OCI-LY7 (cell line): ENCODE results near the gene LGR5. TPM values are rescaled to one million over a fixed set of nuclear protein-coding genes. Genes with fewer than 3 reads are reported as not detected.

Experiments
- BruUV-seq: library from RNA; stranded (reverse); fragments of 400-500 nt; replicated peaks from 2 replicates; lab custom pipeline; 2021; lab: Mats Ljungman, UMichigan
- CTCF ChIA-PET: fragments of 300-600 bp; sonication (Branson Sonifier 250); formaldehyde crosslinking; loops from one replicate; lab custom pipeline; 2022; ENCODE audit warnings: antibody characterized with exemption; ENCODE audit not compliant: unreplicated experiment; lab: Charles Lee
- POLR2A ChIA-PET: fragments of 300-600 bp; sonication (Branson Sonifier 250); formaldehyde crosslinking; loops from one replicate; lab custom pipeline; 2022; ENCODE audit warnings: antibody characterized with exemption; lab: Charles Lee
- DNase-seq: peaks from one replicate; pipeline ENCODE4 v3.0.0-alpha.2; 2015; ENCODE audit warnings: low spot score
- H2AFZ ChIP-seq: fragments of 200-600 bp; sonication (generic), shearing (Covaris generic); 2 replicates; pipeline ENCODE4 v1.6.1; 2014; ENCODE audit warnings: mild to moderate bottlenecking, antibody characterized with exemption, low read length, moderate library complexity
- H3K27ac ChIP-seq: fragments of 200-600 bp; sonication (generic); 2 replicates; pipeline ENCODE4 v1.5.1; 2014; ENCODE audit warnings: mixed run types, low read depth, mild to moderate bottlenecking, moderate library complexity, low read length, inconsistent platforms; ENCODE audit not compliant: poor library complexity, severe bottlenecking
- H3K36me3 ChIP-seq: fragments of 200-600 bp; sonication (generic); 2 replicates; pipeline ENCODE4 v1.6.1; 2014; ENCODE audit warnings: mild to moderate bottlenecking, antibody characterized with exemption, low read length, moderate library complexity, mixed read lengths; ENCODE audit not compliant: insufficient read depth
- H3K4me1 ChIP-seq: fragments of 200-600 bp; sonication (generic); 2 replicates; pipeline ENCODE4 v1.5.1; 2014; ENCODE audit warnings: mild to moderate bottlenecking, low read length; ENCODE audit not compliant: insufficient read depth, poor library complexity, severe bottlenecking
- H3K4me2 ChIP-seq: fragments of 200-600 bp; sonication (generic); 2 replicates; pipeline ENCODE4 v1.6.1; 2014; ENCODE audit warnings: mild to moderate bottlenecking, low read length
- H3K4me3 ChIP-seq: fragments of 200-600 bp; sonication (generic); 2 replicates; pipeline ENCODE4 v1.5.1; 2014; ENCODE audit warnings: mild to moderate bottlenecking, low read depth, low read length; ENCODE audit not compliant: poor library complexity, severe bottlenecking
- H3K79me2 ChIP-seq: fragments of 200-600 bp; sonication (generic); 2 replicates; pipeline ENCODE4 v1.6.1; 2016; ENCODE audit warnings: low read depth, mild to moderate bottlenecking, low read length, moderate library complexity, mixed read lengths; ENCODE audit not compliant: insufficient read depth
- H3K9me2 ChIP-seq: fragments of 200-600 bp; sonication (generic); 2 replicates; pipeline ENCODE4 v1.6.1; 2016; ENCODE audit warnings: mild to moderate bottlenecking, low read length, mixed read lengths; ENCODE audit not compliant: insufficient read depth
- H3K9me3 ChIP-seq: fragments of 200-600 bp; sonication (generic); 2 replicates; pipeline ENCODE4 v1.6.1; 2014; ENCODE audit warnings: mild to moderate bottlenecking, mixed run types, low read length, mixed read lengths
- H4K20me1 ChIP-seq: fragments of 200-600 bp; sonication (generic); 2 replicates; pipeline ENCODE4 v1.6.1; 2014; ENCODE audit warnings: mild to moderate bottlenecking, antibody characterized with exemption, low read length, moderate library complexity, mixed read lengths; ENCODE audit not compliant: insufficient read depth
- EZH2phosphoT487 ChIP-seq: fragments of 200-600 bp; sonication (generic); IDR thresholded peaks from 2 replicates; pipeline ENCODE4 v1.6.1; 2018; ENCODE audit warnings: low read depth, borderline replicate concordance, mild to moderate bottlenecking, mixed run types, antibody characterized with exemption, low read length, moderate library complexity, mixed read lengths
- intact Hi-C: fragments of 100-400 bp; cut with micrococcal nuclease; formaldehyde crosslinking; loops from one replicate; pipeline ENCODE4 v1.10.0; 2022; ENCODE audit not compliant: unreplicated experiment
- total RNA-seq, 2 experiments: library from RNA; depleted of rRNA in 1 of 2; stranded (reverse); fragments of >200 nt in 1 of 2; shearing (Covaris generic) in 1 of 2; gene quantifications; 2 replicates each; pipeline ENCODE4 v1.2.3, GENCODE V29; 2014 to 2022
- TF ChIP-seq, protein P1 (sequence below): fragments of 200-600 bp; sonication (generic); conservative IDR thresholded peaks from 2 replicates; pipeline ENCODE4 v1.5.1; 2014; ENCODE audit warnings: mild to moderate bottlenecking, antibody characterized with exemption, low read length, moderate library complexity, mixed read lengths

The LGR5 gene
- total RNA-seq, 2 experiments from 2014 or later: 0.51 TPM; not detected in 1

DNA sequence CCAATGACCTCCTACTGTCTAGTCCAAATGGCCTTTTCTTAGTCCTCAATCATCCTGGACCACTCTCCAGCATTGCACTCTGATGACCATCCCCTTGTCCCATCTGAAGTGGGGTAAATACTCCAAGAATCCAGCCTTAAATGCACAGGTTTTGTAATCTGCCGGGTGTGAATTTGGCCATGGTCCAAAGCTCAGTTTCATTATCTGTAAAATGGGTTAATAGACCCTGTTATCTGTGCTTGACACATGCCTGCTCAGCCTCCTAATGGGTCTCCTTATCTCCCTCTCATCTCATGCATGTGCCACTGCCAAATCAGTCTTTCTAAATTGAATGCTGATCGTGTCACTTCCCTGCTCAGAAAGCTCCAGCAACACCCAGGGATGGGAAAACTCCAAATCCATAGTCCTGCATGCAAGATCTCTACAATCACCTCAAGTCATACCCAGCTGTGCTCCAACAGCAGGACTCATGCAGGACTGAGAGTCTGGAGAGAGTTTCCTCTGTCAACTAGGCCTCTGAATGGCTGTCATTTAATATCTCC, 22.3 kb downstream of the LGR5 start:
- Histone ChIP-seq H3K4me2 (no peak overlapping the region), H3K9me2 (no peaks in the 10 kb centered on the region), H3K4me1 (no peaks in the 10 kb centered on the region), H3K79me2 (no peaks in the 10 kb centered on the region), H3K4me3 (no peak overlapping the region), H4K20me1 (no peaks in the 10 kb centered on the region), H3K9me3 (no peaks in the 10 kb centered on the region), H3K27ac (no peak overlapping the region), H2AFZ (no peak overlapping the region), H3K36me3 (no peaks in the 10 kb centered on the region)
- BruUV-seq: no TSS peak
- POLR2A ChIA-PET: no interaction called here
- intact Hi-C loops: no loop called here
- DNase-seq: no peak
- CTCF ChIA-PET: no interaction called here
- TF ChIP-seq, protein P1, sequence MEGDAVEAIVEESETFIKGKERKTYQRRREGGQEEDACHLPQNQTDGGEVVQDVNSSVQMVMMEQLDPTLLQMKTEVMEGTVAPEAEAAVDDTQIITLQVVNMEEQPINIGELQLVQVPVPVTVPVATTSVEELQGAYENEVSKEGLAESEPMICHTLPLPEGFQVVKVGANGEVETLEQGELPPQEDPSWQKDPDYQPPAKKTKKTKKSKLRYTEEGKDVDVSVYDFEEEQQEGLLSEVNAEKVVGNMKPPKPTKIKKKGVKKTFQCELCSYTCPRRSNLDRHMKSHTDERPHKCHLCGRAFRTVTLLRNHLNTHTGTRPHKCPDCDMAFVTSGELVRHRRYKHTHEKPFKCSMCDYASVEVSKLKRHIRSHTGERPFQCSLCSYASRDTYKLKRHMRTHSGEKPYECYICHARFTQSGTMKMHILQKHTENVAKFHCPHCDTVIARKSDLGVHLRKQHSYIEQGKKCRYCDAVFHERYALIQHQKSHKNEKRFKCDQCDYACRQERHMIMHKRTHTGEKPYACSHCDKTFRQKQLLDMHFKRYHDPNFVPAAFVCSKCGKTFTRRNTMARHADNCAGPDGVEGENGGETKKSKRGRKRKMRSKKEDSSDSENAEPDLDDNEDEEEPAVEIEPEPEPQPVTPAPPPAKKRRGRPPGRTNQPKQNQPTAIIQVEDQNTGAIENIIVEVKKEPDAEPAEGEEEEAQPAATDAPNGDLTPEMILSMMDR: no peak

DNA sequence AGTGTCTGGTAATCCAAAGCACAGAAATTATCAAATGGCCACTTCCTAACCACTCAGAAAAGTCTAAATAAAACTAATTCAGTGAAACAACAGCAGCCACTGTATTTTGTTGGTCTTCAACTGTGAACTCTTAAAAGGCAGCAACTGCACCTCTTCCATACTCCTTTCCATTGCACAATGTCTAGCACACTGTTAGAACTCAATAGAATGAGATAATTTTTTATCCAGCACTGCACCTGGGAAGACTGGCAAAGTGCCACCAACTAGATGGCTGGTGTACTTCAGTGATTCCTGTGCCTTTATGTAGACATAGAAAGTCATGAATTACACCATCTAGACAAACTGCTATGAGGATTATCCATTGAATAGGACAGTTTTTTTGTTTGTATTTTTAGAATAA, 26.2 kb downstream of the LGR5 start:
- intact Hi-C loops: no loop called here
- no peaks in the 10 kb centered on the region for H3K79me2 ChIP-seq

DNA sequence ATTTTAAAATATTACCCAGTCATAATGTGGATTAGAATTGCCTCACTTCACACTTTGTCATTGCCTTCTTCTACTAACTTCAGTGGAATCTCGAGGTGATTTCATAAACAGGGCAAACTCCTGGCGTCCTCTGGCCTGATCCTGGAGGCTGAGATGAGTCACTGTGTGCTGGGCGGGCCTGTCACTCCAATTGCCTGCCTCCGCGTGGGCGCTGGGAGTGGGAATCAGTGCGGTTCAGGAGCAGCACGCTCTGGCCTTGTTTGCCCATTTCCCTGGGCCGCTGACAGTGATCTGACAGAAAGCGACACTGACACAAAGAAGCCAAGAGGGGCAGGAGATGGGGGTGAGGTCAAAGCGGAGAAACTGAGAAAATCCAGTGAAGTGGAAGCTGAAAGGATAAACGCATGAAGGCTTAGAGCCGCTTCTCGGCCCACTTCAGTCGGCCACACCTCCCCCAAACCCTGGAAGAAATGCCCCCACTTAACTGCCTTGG, 29.7 kb downstream of the LGR5 start:
- CTCF ChIA-PET: no interaction called here
- H2AFZ ChIP-seq: no peak overlapping the region
- H3K79me2 ChIP-seq: no peaks in the 10 kb centered on the region
- no peaks in the 10 kb centered on the region for H3K9me3 ChIP-seq
- H3K27ac ChIP-seq: no peak overlapping the region
- no TSS peak for BruUV-seq
- H3K9me2 ChIP-seq: no peaks in the 10 kb centered on the region
- no peak overlapping the region for H3K4me2 ChIP-seq
- DNase-seq: no peak
- no peak overlapping the region for H3K4me3 ChIP-seq
- no peaks in the 10 kb centered on the region for H3K36me3 ChIP-seq
- no peaks in the 10 kb centered on the region for H4K20me1 ChIP-seq
- no peaks in the 10 kb centered on the region for H3K4me1 ChIP-seq
- intact Hi-C loops: no loop called here
- POLR2A ChIA-PET: no interaction called here
- TF ChIP-seq EZH2phosphoT487: no peak
- TF ChIP-seq, protein P1: no peak

More for the DNA sequence above, 26.2 kb downstream of the LGR5 start:
- POLR2A ChIA-PET: no interaction called here
- no TSS peak for BruUV-seq
- no peak overlapping the region for H3K4me3 ChIP-seq
- no peaks in the 10 kb centered on the region for H3K4me1 ChIP-seq
- no peak overlapping the region for H3K27ac ChIP-seq
- H2AFZ ChIP-seq: no peak overlapping the region
- H4K20me1 ChIP-seq: no peaks in the 10 kb centered on the region
- TF ChIP-seq, protein P1: no peak
- TF ChIP-seq EZH2phosphoT487: no peak
- DNase-seq: no peak
- H3K4me2 ChIP-seq: no peak overlapping the region
- H3K36me3 ChIP-seq: no peaks in the 10 kb centered on the region
- H3K9me2 ChIP-seq: no peaks in the 10 kb centered on the region
- no peaks in the 10 kb centered on the region for H3K9me3 ChIP-seq
- CTCF ChIA-PET: no interaction called here
